ENCODE measurements around the gene CENPQ.

- TF ChIP-seq CTCF (IDR thresholded peaks at IDR 0.05) (no peak), POLR2A (IDR thresholded peaks at IDR 0.05) (no peak), EP300 (IDR thresholded peaks at IDR 0.05) (no peak)
These were observed 33.0 kb upstream of the CENPQ start for GRCh38 chr6:49430187-49430586.

Measured in ovary (tissue), 3 donors.